ENCODE data around the gene AKT1S1. TPM values are rescaled to one million over a fixed set of nuclear protein-coding genes. Genes with fewer than 3 reads are reported as not detected.

AKT1S1 gene
- total RNA-seq, 4 donors from 2014 or later = 15.4 to 30.6 (median 21.9) TPM

DNA sequence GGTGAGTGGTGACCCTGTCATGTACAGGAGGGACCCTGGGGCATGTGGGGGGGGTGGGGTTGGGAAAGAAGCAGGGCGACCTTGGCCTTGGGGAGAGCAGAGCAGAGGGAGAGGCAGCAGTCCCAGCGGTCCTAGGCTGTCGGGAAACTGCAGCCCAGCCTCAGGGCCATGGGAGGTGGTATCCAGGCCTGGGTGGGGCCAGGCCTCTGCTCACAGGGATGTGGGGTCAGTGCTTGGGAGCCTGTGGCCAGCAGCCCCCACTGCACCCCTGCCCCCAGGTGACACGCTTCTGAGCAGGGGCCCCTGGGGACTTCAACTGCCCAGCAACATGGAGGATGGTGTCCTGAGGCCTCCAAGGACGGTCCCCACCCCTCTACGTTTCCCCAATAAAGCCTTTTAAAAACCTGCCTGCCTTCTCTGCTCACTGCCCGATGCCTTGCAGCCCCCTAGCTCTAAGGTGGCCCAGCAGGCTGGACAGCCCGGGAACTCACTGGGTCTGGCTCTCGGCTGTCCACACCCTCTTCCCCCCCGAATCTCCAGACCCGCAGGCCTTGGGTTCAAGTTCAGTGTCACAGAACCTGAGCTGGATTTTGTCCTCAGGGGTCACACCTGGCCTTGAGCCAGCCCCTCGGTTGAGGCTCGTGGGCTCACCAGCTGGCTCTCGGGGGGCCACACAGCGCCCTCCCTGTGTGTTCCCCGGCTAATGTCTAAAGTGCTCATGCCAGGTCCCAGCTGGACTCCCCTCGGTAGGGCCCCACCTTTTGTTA is 16.6 kb downstream of the AKT1S1 start:
- WGBS = 79% methylated on average over 5 of the region's 17 CpGs
- intact Hi-C loops (cut with DNase I) = no loop called here
- TF ChIP-seq, protein P1, sequence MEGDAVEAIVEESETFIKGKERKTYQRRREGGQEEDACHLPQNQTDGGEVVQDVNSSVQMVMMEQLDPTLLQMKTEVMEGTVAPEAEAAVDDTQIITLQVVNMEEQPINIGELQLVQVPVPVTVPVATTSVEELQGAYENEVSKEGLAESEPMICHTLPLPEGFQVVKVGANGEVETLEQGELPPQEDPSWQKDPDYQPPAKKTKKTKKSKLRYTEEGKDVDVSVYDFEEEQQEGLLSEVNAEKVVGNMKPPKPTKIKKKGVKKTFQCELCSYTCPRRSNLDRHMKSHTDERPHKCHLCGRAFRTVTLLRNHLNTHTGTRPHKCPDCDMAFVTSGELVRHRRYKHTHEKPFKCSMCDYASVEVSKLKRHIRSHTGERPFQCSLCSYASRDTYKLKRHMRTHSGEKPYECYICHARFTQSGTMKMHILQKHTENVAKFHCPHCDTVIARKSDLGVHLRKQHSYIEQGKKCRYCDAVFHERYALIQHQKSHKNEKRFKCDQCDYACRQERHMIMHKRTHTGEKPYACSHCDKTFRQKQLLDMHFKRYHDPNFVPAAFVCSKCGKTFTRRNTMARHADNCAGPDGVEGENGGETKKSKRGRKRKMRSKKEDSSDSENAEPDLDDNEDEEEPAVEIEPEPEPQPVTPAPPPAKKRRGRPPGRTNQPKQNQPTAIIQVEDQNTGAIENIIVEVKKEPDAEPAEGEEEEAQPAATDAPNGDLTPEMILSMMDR (IDR thresholded peaks at IDR 0.05) = no peak
- TF ChIP-seq EP300 (IDR thresholded peaks at IDR 0.05) = no peak
- no peak for TF ChIP-seq POLR2A (IDR thresholded peaks at IDR 0.05; ENCODE audit: low read depth)
- no peak for TF ChIP-seq POLR2AphosphoS5 (IDR thresholded peaks at IDR 0.05)
- no peak for DNase-seq (ENCODE audit: extremely low spot score)
- H3K36me3 ChIP-seq = peaks cover 30 to 96% (median 93%) of the 10 kb centered on the region in 4 donors
- no peaks in the 10 kb centered on the region for H3K9me3 ChIP-seq
- peak overlapping the region in 1 of 4 donors; percentile 28 for H3K4me3 ChIP-seq
- H3K4me1 ChIP-seq = peaks cover 9 to 34% (median 26%) of the 10 kb centered on the region in 4 donors
- peak overlapping the region; percentile 70 to 77 (median 74) for H3K27ac ChIP-seq (replicated peaks in 1 of 4)
- H3K27me3 ChIP-seq = no peaks in the 10 kb centered on the region

DNA sequence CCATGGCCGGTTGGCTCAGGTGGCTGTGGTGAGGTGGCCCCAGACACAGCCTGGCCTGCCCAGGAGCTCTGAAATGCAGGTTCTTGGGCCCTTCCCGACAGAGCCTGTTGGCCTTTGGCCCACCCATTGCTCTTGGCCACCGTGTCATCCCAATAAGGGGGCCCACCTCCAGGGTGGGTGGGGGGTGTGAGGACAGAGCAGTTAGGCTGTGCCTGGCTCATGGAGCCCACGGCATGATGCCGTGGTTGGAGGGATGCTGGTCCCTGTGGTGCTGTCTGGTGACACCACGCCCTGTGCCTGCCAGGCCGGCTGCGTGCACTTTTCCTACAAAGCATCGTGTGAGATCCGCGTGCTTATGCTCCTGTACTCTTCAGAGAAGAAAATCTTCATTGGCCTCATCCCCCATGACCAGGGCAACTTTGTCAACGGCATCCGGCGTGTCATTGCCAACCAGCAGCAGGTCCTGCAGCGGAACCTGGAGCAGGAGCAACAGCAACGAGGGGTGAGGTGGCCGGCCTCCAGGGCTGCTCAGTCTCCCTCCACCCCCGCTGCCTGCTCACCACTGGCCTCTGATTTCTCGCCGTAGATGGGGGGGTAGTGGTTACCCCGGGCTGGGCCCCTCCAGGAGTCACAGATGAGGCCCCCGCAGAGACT is 17.3 kb downstream of the AKT1S1 start:
- H3K4me1 ChIP-seq = peaks cover 2 to 27% (median 22%) of the 10 kb centered on the region in 4 donors

DNA sequence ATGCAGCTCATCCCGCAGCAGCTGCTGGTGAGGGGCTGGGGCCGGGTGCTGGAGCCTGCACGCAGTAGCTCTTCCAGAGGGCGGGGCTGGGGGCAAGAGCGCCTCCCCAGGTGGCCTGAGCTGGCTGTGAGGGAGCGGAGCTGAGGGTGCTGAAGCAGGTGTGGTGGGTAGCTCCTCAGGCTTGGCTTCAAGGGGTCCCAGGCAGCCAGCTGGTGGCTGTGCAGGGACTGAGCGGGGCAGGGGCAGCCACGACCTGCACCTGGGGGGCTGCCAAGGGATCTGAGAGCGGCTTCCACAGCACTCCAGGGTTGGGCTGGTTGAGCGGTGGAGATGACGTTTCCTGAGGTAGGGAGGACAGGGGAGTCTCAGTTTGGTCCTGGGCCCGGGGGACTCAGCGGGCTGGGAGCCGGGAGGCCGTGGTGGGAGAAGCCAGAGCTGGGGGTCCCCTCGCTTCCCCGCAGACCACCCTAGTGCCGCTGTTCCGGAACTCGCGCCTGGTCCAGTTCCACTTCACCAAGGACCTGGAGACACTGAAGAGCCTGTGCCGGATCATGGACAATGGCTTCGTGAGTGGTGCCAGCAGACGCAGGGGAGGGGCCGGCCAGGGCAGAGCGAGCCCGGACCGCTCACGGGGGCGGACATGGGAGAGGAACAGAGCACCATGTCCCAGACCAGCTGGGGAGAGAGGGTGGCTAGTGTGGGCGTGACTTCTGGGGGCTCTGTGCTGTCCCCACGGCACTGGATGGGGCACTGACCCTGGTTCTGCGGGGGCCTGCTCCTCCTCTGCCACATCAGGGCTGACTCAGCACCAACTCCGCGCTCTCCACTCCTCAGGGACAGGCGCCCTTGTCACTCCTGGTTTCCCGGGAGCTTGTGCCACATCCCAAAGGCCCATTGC is 18.8 kb downstream of the AKT1S1 start:
- Histone ChIP-seq H3K27me3 (no peaks in the 10 kb centered on the region), H3K27ac (replicated peaks in 1 of 4) (peak overlapping the region in 1 of 4 donors; percentile 18), H3K4me3 (no peak overlapping the region), H3K4me1 (peaks cover 6 to 34% (median 30%) of the 10 kb centered on the region in 4 donors), H3K9me3 (no peaks in the 10 kb centered on the region), H3K36me3 (peaks cover 31 to 93% (median 91%) of the 10 kb centered on the region in 4 donors)
- no peak for TF ChIP-seq POLR2A (IDR thresholded peaks at IDR 0.05; ENCODE audit: low read depth)
- TF ChIP-seq POLR2AphosphoS5 (IDR thresholded peaks at IDR 0.05) = no peak
- no peak for TF ChIP-seq EP300 (IDR thresholded peaks at IDR 0.05)
- TF ChIP-seq, protein P1 (IDR thresholded peaks at IDR 0.05) = no peak
- no peak for DNase-seq (ENCODE audit: extremely low spot score)
- intact Hi-C loops (cut with DNase I) = no loop called here
- WGBS = 88% methylated on average over 31 of the region's 37 CpGs

More for the DNA sequence above, 17.3 kb downstream of the AKT1S1 start:
- Histone ChIP-seq H3K36me3 (peaks cover 36 to 100% (median 99%) of the 10 kb centered on the region in 4 donors), H3K27me3 (no peaks in the 10 kb centered on the region), H3K9me3 (no peaks in the 10 kb centered on the region), H3K4me3 (no peak overlapping the region), H3K27ac (replicated peaks in 1 of 4) (peak overlapping the region; percentile 70 to 77 (median 74))
- TF ChIP-seq POLR2A (IDR thresholded peaks at IDR 0.05; ENCODE audit: low read depth) (no peak), POLR2AphosphoS5 (IDR thresholded peaks at IDR 0.05) (no peak), EP300 (IDR thresholded peaks at IDR 0.05) (no peak)
- TF ChIP-seq, protein P1 (IDR thresholded peaks at IDR 0.05) = no peak
- DNase-seq (ENCODE audit: extremely low spot score) = no peak
- WGBS = 89% methylated on average over 22 of the region's 22 CpGs
- intact Hi-C loops (cut with DNase I) = no loop called here

DNA sequence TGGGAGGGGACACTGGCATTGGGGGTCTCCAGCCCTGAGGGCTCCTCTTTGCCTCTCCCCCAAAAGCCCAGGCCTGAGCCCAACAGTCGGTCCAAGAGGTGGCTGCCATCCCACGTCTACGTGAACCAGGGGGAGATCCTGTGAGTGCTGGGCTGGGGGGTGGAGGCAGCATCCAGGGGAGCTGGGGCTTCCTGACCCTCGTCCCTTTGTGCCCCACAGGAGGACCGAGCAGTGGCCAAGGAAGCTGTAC is 19.4 kb downstream of the AKT1S1 start:
- Histone ChIP-seq H3K36me3 (peaks cover 31 to 87% (median 85%) of the 10 kb centered on the region in 4 donors), H3K4me1 (peaks cover 10 to 39% (median 35%) of the 10 kb centered on the region in 4 donors), H3K4me3 (no peak overlapping the region), H3K9me3 (no peaks in the 10 kb centered on the region), H3K27ac (replicated peaks in 1 of 4) (no peak overlapping the region), H3K27me3 (no peaks in the 10 kb centered on the region)
- WGBS = 80% methylated on average over 1 of the region's 5 CpGs
- TF ChIP-seq, protein P1 (IDR thresholded peaks at IDR 0.05) = no peak
- TF ChIP-seq EP300 (IDR thresholded peaks at IDR 0.05) (no peak), POLR2A (IDR thresholded peaks at IDR 0.05; ENCODE audit: low read depth) (no peak), POLR2AphosphoS5 (IDR thresholded peaks at IDR 0.05) (no peak)
- intact Hi-C loops (cut with DNase I) = no loop called here
- DNase-seq (ENCODE audit: extremely low spot score) = no peak

Measured in esophagus muscularis mucosa (tissue), 4 donors.